ENCODE results near the gene PXN. TPM values are rescaled to one million over a fixed set of nuclear protein-coding genes. Genes with fewer than 3 reads are reported as not detected.

PXN gene
- total and polyA plus RNA-seq, 2 experiments from 2014 or later, result 38.4 to 76.0 TPM

GRCh38 chr12:120190985-120191480 is 74.5 kb downstream of the PXN start:
- Histone ChIP-seq H3K27me3 (ENCODE audit: insufficient read depth) (no peaks in the 10 kb centered on the region), H3K36me3 (ENCODE audit: insufficient read depth) (peaks cover 31% of the 10 kb centered on the region), H3K79me2 (replicated peaks; ENCODE audit: insufficient read depth) (peaks cover 79% of the 10 kb centered on the region), H3K27ac (ENCODE audit: low read depth) (no peak overlapping the region), H3F3A (replicated peaks; ENCODE audit: low read depth) (peaks cover 18% of the 10 kb centered on the region), H2AFZ (no peak overlapping the region), H3K4me2 (no peak overlapping the region), H3K4me3 (no peak overlapping the region), H4K20me1 (replicated peaks; ENCODE audit: insufficient read depth) (peaks cover 15% of the 10 kb centered on the region), H3K4me1 (ENCODE audit: insufficient read depth) (peaks cover 11% of the 10 kb centered on the region; the same call in 1 of the 2 replicates), H3K9me2 (ENCODE audit: insufficient read depth) (no peaks in the 10 kb centered on the region)
- Mint-ChIP-seq H3K36me3 (ENCODE audit: low read depth) (peaks cover 67% of the 10 kb centered on the region), H3K9me3 (no peaks in the 10 kb centered on the region), H3K4me3 (no peak overlapping the region), H3K27me3 (ENCODE audit: insufficient read depth, low read depth, poor library complexity) (peaks cover 12% of the 10 kb centered on the region), H3K27ac (no peak overlapping the region), H3K4me1 (peaks cover 6% of the 10 kb centered on the region; the same call in 2 of the 3 replicates)
- TF ChIP-seq STAT1 (IDR thresholded peaks at IDR 0.05; ENCODE audit: unreplicated experiment) (no peak), ETS1 (IDR thresholded peaks at IDR 0.05) (no peak), ZNF331 (CRISPR knock-in tag; IDR thresholded peaks at IDR 0.05; ENCODE audit: low read depth) (no peak)
- DNase-seq (ENCODE audit: low spot score) (no peak), ATAC-seq (no peak)

GRCh38 chr12:120190386-120190785 is 75.1 kb downstream of the PXN start:
- no peak for TF ChIP-seq CREB1 (CRISPR knock-in tag; IDR thresholded peaks at IDR 0.05; ENCODE audit: low read depth)
- no peak for TF ChIP-seq REST (IDR thresholded peaks at IDR 0.05; ENCODE audit: unreplicated experiment)
- no peak for TF ChIP-seq STAT1 (IDR thresholded peaks at IDR 0.05; ENCODE audit: unreplicated experiment)
- no peak for TF ChIP-seq ZNF114 (CRISPR knock-in tag; IDR thresholded peaks at IDR 0.05)
- TF ChIP-seq, protein P1, sequence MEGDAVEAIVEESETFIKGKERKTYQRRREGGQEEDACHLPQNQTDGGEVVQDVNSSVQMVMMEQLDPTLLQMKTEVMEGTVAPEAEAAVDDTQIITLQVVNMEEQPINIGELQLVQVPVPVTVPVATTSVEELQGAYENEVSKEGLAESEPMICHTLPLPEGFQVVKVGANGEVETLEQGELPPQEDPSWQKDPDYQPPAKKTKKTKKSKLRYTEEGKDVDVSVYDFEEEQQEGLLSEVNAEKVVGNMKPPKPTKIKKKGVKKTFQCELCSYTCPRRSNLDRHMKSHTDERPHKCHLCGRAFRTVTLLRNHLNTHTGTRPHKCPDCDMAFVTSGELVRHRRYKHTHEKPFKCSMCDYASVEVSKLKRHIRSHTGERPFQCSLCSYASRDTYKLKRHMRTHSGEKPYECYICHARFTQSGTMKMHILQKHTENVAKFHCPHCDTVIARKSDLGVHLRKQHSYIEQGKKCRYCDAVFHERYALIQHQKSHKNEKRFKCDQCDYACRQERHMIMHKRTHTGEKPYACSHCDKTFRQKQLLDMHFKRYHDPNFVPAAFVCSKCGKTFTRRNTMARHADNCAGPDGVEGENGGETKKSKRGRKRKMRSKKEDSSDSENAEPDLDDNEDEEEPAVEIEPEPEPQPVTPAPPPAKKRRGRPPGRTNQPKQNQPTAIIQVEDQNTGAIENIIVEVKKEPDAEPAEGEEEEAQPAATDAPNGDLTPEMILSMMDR (conservative IDR thresholded peaks at IDR 0.05; ENCODE audit: low read depth in 2 of 2), result no peak
- no peak for TF ChIP-seq EZH2phosphoT487 (IDR thresholded peaks at IDR 0.05; ENCODE audit: unreplicated experiment)

More at GRCh38 chr12:120190386-120190785, 75.1 kb downstream of the PXN start:
- H3K4me1 ChIP-seq (ENCODE audit: insufficient read depth), result peaks cover 10% of the 10 kb centered on the region; the same call in 1 of the 2 replicates
- no peak overlapping the region for H3K4me2 ChIP-seq
- H3K9me2 ChIP-seq (ENCODE audit: insufficient read depth), result no peaks in the 10 kb centered on the region
- peaks cover 12% of the 10 kb centered on the region for H3F3A ChIP-seq (replicated peaks; ENCODE audit: low read depth)
- Mint-ChIP-seq H3K9me3 (no peaks in the 10 kb centered on the region), H3K4me1 (peaks cover 6% of the 10 kb centered on the region; the same call in 2 of the 3 replicates), H3K27ac (no peak overlapping the region; the same call in 1 of the 2 replicates), H3K27me3 (ENCODE audit: insufficient read depth, low read depth, poor library complexity) (peaks cover 7% of the 10 kb centered on the region), H3K4me3 (no peak overlapping the region), H3K36me3 (ENCODE audit: low read depth) (peaks cover 65% of the 10 kb centered on the region)
- peaks cover 77% of the 10 kb centered on the region for H3K79me2 ChIP-seq (replicated peaks; ENCODE audit: insufficient read depth)
- H3K27me3 ChIP-seq (ENCODE audit: insufficient read depth), result no peaks in the 10 kb centered on the region
- DNase-seq (ENCODE audit: low spot score) (no peak), ATAC-seq (no peak)
- no peak overlapping the region for H3K27ac ChIP-seq (ENCODE audit: low read depth)
- peaks cover 31% of the 10 kb centered on the region for H3K36me3 ChIP-seq (ENCODE audit: insufficient read depth)
- H2AFZ ChIP-seq, result no peak overlapping the region
- H3K4me3 ChIP-seq, result no peak overlapping the region
- peaks cover 15% of the 10 kb centered on the region for H4K20me1 ChIP-seq (replicated peaks; ENCODE audit: insufficient read depth)

All from GM23338 (cell line).